Activated CD8-positive, alpha-beta memory T cell treated with anti-CD3 and anti-CD28 coated beads for 4 hours (primary cell): Measurements from ENCODE around the gene SLC10A7.

Source experiments
- DNase-seq, 2 donors: peaks; one replicate each; pipeline ENCODE4 v3.0.0-alpha.2; 2020; ENCODE audit warnings: low read depth in 2 of 2

SLC10A7 gene

DNA sequence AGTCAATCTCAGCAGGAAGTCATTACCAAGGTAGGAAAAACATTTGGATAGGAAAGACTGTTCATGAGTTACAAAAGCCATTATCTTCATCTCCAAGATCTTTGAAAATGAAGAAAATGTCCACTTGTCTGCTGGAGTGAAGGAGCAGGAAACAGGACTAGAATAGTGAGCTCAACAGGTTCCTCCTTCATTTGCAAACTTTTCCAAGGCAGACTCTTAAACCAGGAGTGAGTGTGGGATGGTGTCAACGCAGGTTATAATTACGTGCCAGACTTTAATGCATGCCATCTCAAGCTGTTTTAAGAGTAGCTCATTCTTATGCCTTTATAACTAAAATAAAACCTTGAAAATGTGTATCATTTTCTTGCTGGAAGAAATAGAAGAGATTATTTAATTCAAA is 310.9 kb downstream of the SLC10A7 start:
- DNase-seq, result no peak

DNA sequence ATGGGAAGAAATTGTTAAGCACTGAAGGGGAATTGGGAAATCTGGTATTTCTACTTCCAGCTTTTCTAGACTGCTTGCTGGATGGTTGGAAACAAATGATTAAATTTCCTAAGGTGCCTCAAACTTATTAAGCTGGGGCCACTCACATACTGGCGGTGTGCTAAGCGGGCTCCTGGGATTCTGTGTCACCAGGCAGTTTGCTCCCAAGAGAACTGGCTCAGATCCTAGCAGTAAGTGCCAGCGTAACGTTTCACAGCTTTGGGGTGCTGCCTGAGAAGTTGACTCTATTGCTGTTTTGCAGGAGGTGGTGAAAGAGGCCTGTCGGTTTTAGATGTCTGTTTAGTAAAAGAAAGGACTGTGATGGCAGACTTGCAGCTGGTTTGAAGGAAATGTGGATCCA is 314.3 kb downstream of the SLC10A7 start:
- no peak for DNase-seq
